Stimulated activated CD8-positive, alpha-beta memory T cell treated with anti-CD3 and anti-CD28 coated beads, Interleukin-15, amount 100 ng/mL, for 48 hours (primary cell): Measurements from ENCODE around the gene ALOX5.
"Not testable (repeated sequence)": the region's sequence is repeated elsewhere in the genome, so short reads cannot be mapped to it uniquely, and the experiment has no call there.

ENCODE experiments used
- DNase-seq, 2 donors: peaks; one replicate each; pipeline ENCODE4 v3.0.0-alpha.2; 2020; ENCODE audit warnings: low read depth in 2 of 2

Gene ALOX5

DNA sequence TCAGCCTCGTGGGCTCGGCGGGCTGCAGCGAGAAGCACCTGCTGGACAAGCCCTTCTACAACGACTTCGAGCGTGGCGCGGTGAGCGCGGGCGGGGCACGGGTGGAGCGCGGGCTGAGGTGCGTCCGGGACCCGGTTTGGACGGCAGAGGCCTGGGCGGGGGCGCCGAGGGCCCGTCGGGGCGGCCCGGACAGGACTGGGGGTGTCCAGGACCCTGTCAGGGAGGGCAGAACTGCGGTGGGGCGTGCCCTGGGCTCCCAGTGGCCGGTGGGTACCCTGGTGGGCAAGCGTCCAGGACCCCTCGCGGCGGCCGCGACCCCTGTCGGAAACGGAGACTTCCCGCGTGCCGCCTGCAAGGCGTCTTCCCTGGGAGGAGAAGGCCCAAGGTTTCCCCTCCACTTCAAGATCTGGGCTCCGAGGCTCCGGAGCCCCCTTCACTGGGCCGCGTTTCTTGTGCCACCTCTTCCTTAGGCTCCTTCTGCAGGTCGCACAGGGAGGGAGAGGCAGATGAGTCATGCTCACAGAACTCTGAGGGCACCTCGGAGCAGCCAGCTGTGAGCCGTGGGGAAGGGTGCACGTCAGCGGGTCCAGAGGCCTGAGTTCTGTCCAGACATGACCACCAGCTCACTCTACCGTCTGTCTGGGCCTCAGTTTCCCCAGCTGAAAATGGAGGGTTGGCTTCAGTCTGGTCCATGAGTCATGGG, 485 bp downstream of the ALOX5 start:
- no peak for DNase-seq

DNA sequence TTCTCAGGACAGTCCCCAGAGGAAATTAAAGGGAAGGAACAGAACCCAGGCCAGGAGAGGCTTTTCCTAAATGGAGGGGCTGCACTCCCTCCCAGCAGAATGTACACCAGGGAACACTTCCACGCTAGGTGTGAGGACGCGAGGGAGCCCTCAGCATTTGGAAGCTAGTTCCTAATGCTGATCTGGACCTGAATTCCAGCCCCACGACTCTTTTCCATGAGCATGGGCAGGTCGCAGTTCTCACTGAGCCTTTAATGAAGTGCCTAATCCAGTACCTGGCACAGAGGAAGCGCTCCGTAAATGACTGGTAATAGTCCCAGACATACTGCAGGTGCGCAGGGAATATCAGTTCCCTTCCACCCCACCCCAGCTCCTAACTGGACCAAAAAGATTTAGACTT, 1.1 kb downstream of the ALOX5 start:
- no peak for DNase-seq

- no peak for DNase-seq
These were observed 1.8 kb downstream of the ALOX5 start for GRCh38 chr10:45375716-45376231.

DNA sequence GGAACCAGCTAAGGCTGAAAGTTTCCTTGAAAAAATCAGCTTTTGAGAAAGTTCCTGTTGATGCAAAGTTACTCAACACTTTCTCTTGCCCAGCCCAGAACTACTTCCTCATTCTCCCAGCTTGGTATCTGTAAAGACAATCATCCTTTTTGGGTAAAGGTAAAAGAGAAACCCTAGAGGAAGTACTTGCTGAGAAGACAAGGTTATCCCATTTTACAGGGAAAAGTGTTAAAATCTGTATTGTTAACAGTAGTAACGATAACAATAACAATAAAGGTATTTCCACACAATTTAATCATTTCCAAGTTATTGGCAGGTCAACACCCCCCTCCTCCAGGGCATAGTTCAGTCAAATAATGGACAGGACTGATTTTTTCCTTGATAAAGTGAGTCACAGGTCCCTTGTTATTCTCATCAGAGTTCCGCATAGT, 2.4 kb downstream of the ALOX5 start:
- DNase-seq, result no peak

GRCh38 chr10:45377321-45377720, 3.3 kb downstream of the ALOX5 start:
- no peak for DNase-seq

GRCh38 chr10:45377858-45378257, 3.8 kb downstream of the ALOX5 start:
- DNase-seq, result no peak

DNA sequence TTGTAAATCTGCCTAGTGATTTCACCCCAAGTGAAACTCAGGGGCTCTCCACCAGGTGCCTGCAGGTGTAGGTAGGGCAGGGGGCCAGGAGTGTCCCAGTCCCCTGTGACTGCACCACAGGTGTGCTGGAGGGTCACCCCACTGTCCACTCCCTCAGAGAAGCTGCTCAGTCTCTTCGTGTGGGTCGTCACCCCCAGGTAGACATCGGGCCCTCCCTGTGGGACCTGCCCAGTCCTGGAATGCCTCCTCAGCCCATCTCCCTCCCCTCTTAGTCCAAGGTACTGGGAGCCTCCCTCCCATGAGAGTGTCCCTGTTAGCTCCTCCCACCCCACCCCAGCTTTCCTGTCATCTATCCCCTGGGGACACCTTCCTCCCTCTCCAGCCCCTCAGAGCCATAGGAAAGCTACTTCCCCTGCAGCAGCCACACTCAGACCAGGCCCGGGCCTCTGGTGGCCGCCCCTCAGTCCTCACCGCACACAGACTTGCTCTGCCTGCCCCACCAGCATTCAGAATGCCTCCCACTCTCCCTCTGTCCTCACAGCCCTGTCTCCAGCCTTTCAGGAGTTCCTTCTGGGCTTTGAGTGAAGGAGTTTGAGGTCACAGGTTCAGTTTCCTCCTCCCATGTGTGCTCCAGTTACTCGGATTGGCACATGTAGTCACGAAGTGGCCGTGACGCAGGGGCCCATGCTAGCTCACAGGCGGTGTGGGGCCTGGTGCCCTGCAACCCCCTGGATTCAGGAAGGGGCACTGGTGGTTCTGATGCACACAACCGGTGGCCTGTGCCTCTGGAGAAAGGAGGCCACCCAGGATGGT, 5.1 kb downstream of the ALOX5 start:
- DNase-seq, result no peak

DNA sequence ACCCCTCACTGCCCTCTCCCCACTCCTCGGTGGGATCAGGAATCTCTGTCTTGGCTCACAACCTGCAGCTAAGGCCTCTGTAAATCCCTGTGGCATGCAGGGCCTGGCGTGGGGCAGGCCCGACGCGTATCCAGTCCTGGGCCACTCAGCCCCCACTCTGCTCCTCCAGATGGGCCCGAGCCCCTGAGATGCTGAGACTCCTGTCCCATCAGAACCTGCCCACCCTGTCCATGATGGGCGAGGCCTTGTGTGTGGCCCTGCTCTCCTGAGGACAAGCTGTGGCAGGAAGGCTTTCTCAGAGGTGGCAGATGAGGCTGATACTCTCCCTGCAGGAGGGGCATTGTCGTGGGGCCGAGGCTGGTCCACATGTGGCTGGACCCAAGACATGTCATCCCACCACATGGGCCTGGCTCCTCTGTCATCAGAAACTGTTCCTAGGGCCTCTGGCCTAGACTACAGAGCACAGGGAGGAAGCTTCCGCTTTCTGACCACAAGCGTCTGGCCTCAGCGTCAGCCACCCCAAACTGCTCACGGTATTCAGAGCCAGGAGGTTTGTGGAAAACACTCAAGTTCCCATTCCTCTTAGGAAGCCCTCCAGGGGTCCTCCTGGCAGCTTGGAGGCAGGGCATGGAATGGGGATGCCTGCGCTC, 6.0 kb downstream of the ALOX5 start:
- no peak for DNase-seq

- no peak for DNase-seq
These were observed 7.0 kb downstream of the ALOX5 start for GRCh38 chr10:45380903-45381620.

DNA sequence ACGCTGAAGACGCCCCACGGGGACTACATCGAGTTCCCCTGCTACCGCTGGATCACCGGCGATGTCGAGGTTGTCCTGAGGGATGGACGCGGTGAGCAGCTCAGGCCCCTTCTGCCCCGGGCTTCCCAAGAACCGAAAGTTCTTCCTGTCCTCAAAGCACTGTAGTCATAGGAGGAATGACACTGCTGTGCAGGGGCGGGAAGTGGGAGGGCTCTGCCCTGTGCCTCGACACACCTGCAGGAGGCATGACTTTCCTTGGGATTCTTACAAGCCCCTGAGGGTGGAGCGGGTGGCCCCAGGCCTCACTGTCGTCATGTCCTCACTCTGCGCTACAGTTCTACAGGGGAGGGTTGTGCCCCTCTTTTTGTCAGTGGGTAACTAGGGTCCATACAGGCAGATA, 8.6 kb downstream of the ALOX5 start:
- DNase-seq, result no peak

DNA sequence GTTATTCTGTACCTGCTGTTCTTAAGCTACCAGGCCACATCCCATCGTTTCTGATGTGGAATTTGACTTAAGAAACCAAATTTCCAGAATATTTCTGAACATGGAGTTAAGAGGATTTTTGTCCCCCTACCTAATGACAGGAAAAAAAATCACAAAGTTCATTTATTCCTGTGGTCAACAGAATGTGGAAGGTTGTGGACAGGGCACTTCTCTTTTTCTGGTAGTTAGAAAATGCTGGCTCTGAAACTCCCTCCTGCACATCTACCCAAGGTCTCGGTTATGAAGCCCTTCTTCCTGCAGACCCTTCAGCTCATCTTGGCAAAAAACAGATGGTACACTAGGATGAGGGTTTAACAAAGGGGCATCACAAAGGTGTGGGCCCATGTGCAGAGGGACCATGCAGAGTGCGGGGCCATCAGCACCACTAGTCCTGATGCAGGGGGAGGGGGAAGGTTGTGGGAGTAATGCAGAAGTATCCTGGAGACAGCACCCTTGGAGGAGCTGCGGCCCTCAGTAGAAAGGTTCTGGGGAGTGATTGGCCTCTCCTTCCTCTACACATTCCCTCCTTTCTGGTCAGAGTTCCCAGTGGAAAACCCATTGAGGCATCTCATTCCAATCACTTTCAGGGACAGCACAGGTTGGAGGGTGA, 9.8 kb downstream of the ALOX5 start:
- no peak for DNase-seq

DNA sequence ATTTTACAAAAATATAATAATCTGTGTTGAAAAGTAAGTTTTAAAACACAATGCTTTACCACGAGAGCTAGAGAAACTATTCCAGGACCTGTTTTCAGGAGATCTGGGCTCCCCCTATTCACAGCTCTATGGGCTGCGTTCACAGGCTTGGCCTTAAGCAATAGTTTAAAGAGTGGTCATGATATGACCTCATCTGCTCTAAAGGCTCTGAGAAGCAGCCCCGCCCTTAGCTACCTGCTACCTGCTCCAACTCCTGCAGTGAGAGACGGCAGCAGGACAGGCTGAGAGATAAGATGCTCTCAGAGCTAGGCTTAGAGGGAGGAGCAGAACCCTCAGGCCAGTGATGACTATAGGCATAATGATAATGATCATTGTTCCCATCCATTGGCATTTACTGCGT, 12.6 kb downstream of the ALOX5 start:
- no peak for DNase-seq

DNA sequence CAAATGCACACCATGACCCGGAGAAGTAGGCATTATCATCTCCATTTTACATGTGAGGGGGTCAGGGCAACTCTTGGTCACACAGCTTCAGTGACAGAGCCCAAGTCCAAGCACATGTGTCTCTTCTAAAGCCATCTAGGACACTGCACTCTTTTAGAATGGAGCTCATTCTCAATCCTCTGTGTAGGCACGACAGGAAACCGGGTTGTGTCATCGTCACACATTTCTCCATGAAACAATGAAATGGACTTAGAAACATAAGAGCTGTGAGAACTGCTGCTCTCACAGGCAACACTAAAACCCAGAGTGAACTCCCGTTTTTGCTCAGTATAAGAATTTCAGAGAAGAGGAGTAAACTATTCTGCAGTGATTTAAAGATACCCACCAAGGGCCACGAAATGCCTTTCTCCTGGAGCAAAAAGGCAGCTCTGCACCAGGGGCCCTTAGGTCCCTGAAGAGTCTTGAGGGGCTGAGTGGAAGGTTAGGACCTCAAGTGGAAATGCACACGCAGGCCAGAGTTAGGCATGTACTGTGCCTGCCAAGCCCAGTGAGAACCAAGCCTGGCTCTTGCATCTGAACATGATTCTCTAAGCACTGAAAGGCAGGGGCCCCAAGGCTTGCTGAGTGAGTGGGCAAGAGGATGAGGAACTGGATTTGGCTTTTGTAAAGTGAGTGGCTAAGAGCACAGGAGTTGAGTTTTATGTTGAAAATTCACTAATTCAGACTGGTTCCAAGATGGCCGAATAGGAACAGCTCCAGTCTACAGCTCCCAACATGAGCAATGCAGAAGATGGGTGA, 13.3 kb downstream of the ALOX5 start:
- DNase-seq, result no peak

DNA sequence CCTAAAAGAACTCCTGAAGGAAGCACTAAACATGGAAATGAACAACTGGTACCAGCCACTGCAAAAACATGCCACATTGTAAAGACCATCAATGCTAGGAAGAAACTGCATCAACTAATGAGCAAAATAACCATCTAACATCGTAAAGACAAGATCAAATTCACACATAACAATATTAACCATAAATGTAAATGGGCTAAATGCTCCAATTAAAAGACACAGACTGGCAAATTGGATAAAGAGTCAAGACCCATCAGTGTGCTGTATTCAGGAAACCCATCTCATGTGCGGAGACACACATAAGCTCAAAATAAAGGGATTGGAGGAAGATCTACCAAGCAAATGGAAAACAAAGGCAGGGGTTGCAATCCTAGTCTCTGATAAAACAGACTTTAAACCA, 15.7 kb downstream of the ALOX5 start:
- not testable (repeated sequence) for DNase-seq

DNA sequence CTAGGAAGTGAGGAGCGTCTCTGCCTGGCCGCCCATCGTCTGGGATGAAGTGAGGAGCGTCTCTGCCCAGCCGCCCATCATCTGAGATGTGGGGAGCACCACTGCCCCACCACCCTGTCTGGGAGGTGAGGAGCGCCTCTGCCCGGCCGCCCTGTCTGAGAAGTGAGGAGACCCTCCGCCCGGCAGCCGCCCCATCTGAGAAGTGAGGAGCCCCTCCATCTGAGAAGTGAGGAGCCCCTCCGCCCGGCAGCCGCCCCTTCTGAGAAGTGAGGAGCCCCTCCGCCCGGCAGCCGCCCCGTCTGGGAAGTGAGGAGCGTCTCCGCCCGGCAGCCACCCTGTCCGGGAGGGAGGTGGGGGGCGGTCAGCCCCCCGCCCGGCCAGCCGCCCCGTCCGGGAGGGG, 17.6 kb downstream of the ALOX5 start:
- not testable (repeated sequence) for DNase-seq

- no peak for DNase-seq
These were observed 21.5 kb downstream of the ALOX5 start for GRCh38 chr10:45395554-45395953.

- DNase-seq, result no peak
These were observed 24.6 kb downstream of the ALOX5 start for GRCh38 chr10:45398595-45398994.

DNA sequence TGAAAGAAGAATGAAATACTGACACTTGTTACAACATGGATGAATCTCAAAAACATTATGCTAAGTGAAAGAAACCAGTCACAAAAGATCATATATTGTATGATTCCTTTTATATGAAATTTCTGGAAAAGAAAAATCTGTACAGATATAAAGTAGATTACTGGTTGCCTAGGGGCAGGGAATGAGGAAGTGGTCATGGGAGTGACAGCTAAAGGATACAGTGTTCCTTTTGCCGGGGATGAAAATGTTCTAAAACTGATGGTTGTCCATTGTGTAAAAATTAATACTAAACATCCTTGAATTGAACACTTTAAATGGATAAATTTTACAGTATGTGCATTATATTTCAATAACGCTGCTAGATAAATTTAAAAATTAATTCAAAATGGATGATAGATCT, 25.1 kb downstream of the ALOX5 start:
- DNase-seq, result no peak

GRCh38 chr10:45403151-45403550, 29.1 kb downstream of the ALOX5 start:
- no peak for DNase-seq

GRCh38 chr10:45404087-45404769, 30.2 kb downstream of the ALOX5 start:
- DNase-seq, result no peak
